Tibial nerve (tissue), 4 donors: ENCODE data around the gene RCC2. TPM values are rescaled to one million over a fixed set of nuclear protein-coding genes. Genes with fewer than 3 reads are reported as not detected.

Experiments
- DNase-seq, 2 donors: peaks; one replicate each; pipeline ENCODE4 v3.0.0-alpha.2; 2019; ENCODE audit warnings: low spot score in 2 of 2
- H3K27ac ChIP-seq, 4 donors: fragments of 200-600 bp; sonication (generic) in 3 of 4; one replicate each; pipeline ENCODE4 v1.5.1; 2017 to 2019; ENCODE audit warnings: mild to moderate bottlenecking in 1 of 4
- H3K27me3 ChIP-seq, 2 donors: fragments of 200-600 bp; sonication (generic) in 1 of 2; one replicate each; pipeline versions ENCODE4 v1.5.1 to v1.6.0; 2017 to 2019
- H3K36me3 ChIP-seq, 3 donors: fragments of 200-600 bp; sonication (generic); one replicate each; pipeline ENCODE4 v1.5.1; 2018 to 2019
- H3K4me1 ChIP-seq, 4 donors: fragments of 200-600 bp; sonication (generic) in 3 of 4; one replicate each; pipeline ENCODE4 v1.5.1; 2017 to 2019
- H3K4me3 ChIP-seq, 4 donors: fragments of 200-600 bp; sonication (generic) in 3 of 4; one replicate each; pipeline ENCODE4 v1.5.1; 2017 to 2019; ENCODE audit warnings: mild to moderate bottlenecking in 1 of 4, moderate library complexity in 1 of 4
- H3K9me3 ChIP-seq, 4 donors: fragments of 200-600 bp; sonication (generic) in 3 of 4; one replicate each; pipeline ENCODE4 v1.5.1; 2017 to 2019
- CTCF ChIP-seq, 5 experiments: fragments of 200-600 bp in 3 of 5; fragments of 450-650 bp in 2 of 5; sonication (generic) in 3 of 5; IDR thresholded peaks; one replicate each; pipeline ENCODE4 v1.5.1; 2016 to 2019; ENCODE audit warnings: antibody characterized with exemption in 5 of 5, mild to moderate bottlenecking in 3 of 5, moderate library complexity in 2 of 5
- EP300 ChIP-seq, 2 donors: sonication (generic); formaldehyde crosslinking; IDR thresholded peaks; one replicate each; pipeline ENCODE4 v1.6.1; 2017; ENCODE audit warnings: antibody characterized with exemption in 2 of 2, mild to moderate bottlenecking in 1 of 2
- POLR2A ChIP-seq, 2 donors: fragments of 450-650 bp; IDR thresholded peaks; one replicate each; pipeline ENCODE4 v1.6.1; 2017; ENCODE audit warnings: antibody characterized with exemption in 2 of 2, mild to moderate bottlenecking in 2 of 2, moderate library complexity in 2 of 2
- WGBS, 2 donors: methylation state at CpG; one replicate each; pipeline ENCODE4 v1.1.5; 2018; 5-methylcytosine and 5-hydroxymethylcytosine counted together
- total RNA-seq, 4 donors: library from RNA; depleted of rRNA; stranded (reverse); fragments of >200 nt; gene quantifications; one replicate each; pipeline ENCODE4 v1.1.0, GENCODE V29; 2016

Gene RCC2
- total RNA-seq, 4 donors from 2014 or later: 27.1 to 44.1 (median 30.1) TPM

GRCh38 chr1:17372955-17373354 lies 66.5 kb downstream of the RCC2 start:
- WGBS, 2 donors: 77 to 79% methylated on average over 18 of the region's 18 CpGs
- no peaks in the 10 kb centered on the region for H3K9me3 ChIP-seq
- peaks cover 0 to 12% of the 10 kb centered on the region in 2 donors for H3K27me3 ChIP-seq
- H3K27ac ChIP-seq: no peak overlapping the region
- H3K4me3 ChIP-seq: no peak overlapping the region
- H3K36me3 ChIP-seq: no peaks in the 10 kb centered on the region
- DNase-seq: no peak
- TF ChIP-seq POLR2A (IDR thresholded peaks at IDR 0.05) (no peak), CTCF (IDR thresholded peaks at IDR 0.05) (no peak), EP300 (IDR thresholded peaks at IDR 0.05) (no peak)
- no peaks in the 10 kb centered on the region for H3K4me1 ChIP-seq

- H3K9me3 ChIP-seq: no peaks in the 10 kb centered on the region
- no peaks in the 10 kb centered on the region for H3K4me1 ChIP-seq
- H3K36me3 ChIP-seq: no peaks in the 10 kb centered on the region
- H3K4me3 ChIP-seq: no peak within 1 kb of the TSS
- no peak for DNase-seq
- TF ChIP-seq CTCF (IDR thresholded peaks at IDR 0.05): no peak
- no peak for TF ChIP-seq POLR2A (IDR thresholded peaks at IDR 0.05)
- TF ChIP-seq EP300 (IDR thresholded peaks at IDR 0.05): no peak
- no peak within 1 kb of the TSS for H3K27ac ChIP-seq
- peaks cover 0 to 9% of the 10 kb centered on the region in 2 donors for H3K27me3 ChIP-seq
- 71 to 78% methylated on average over 5 to 7 of the region's 7 CpGs for WGBS, 2 donors
Observed at GRCh38 chr1:17371896-17372295, 67.6 kb downstream of the RCC2 start, which contains the start of gene PADI6. Gene PADI6 (plus strand): TSS chr1:17372196. CDS start chr1:17372246, 50 bp downstream.

- DNase-seq: no peak
- TF ChIP-seq EP300 (IDR thresholded peaks at IDR 0.05): no peak
- TF ChIP-seq POLR2A (IDR thresholded peaks at IDR 0.05): no peak
- TF ChIP-seq CTCF (IDR thresholded peaks at IDR 0.05): no peak
- Histone ChIP-seq H3K27ac (no peak overlapping the region), H3K27me3 (peaks cover 0 to 20% of the 10 kb centered on the region in 2 donors), H3K9me3 (no peaks in the 10 kb centered on the region), H3K4me3 (no peak overlapping the region), H3K36me3 (no peaks in the 10 kb centered on the region), H3K4me1 (no peaks in the 10 kb centered on the region)
- 50 to 69% methylated on average over 2 of the region's 2 CpGs for WGBS, 2 donors
Observed at GRCh38 chr1:17370618-17371017, 68.9 kb downstream of the RCC2 start.

GRCh38 chr1:17369466-17369865 lies 70.0 kb downstream of the RCC2 start:
- TF ChIP-seq CTCF (IDR thresholded peaks at IDR 0.05) (no peak), EP300 (IDR thresholded peaks at IDR 0.05) (no peak), POLR2A (IDR thresholded peaks at IDR 0.05) (no peak)
- H3K27ac ChIP-seq: no peak overlapping the region
- 51 to 60% methylated on average over 9 of the region's 9 CpGs for WGBS, 2 donors
- H3K27me3 ChIP-seq: peaks cover 0 to 22% of the 10 kb centered on the region in 2 donors
- H3K4me3 ChIP-seq: no peak overlapping the region
- H3K4me1 ChIP-seq: no peaks in the 10 kb centered on the region
- no peaks in the 10 kb centered on the region for H3K36me3 ChIP-seq
- peaks cover 0 to 2% (median 0%) of the 10 kb centered on the region in 4 donors for H3K9me3 ChIP-seq
- DNase-seq: no peak

- Histone ChIP-seq H3K9me3 (peaks cover 0 to 8% (median 0%) of the 10 kb centered on the region in 4 donors), H3K4me3 (no peak overlapping the region), H3K36me3 (no peaks in the 10 kb centered on the region), H3K27ac (no peak overlapping the region), H3K4me1 (no peaks in the 10 kb centered on the region), H3K27me3 (peaks cover 0 to 22% of the 10 kb centered on the region in 2 donors)
- no peak for TF ChIP-seq EP300 (IDR thresholded peaks at IDR 0.05)
- WGBS, 2 donors: 73 to 75% methylated on average over 3 of the region's 3 CpGs
- DNase-seq: no peak
Observed at GRCh38 chr1:17365293-17365692, 74.2 kb downstream of the RCC2 start.

GRCh38 chr1:17363771-17364170 lies 75.7 kb downstream of the RCC2 start:
- Histone ChIP-seq H3K9me3 (peaks cover 0 to 8% (median 0%) of the 10 kb centered on the region in 4 donors), H3K4me3 (no peak overlapping the region), H3K4me1 (no peaks in the 10 kb centered on the region), H3K27ac (no peak overlapping the region), H3K27me3 (peaks cover 0 to 22% of the 10 kb centered on the region in 2 donors), H3K36me3 (no peaks in the 10 kb centered on the region)
- DNase-seq: no peak
- no peak for TF ChIP-seq EP300 (IDR thresholded peaks at IDR 0.05)
- no peak for TF ChIP-seq POLR2A (IDR thresholded peaks at IDR 0.05)
- TF ChIP-seq CTCF (IDR thresholded peaks at IDR 0.05): no peak
- 60 to 83% methylated on average over 4 of the region's 4 CpGs for WGBS, 2 donors
